Left renal cortex interstitium (tissue), 4 donors: ENCODE data around the gene CATSPERB. TPM values are rescaled to one million over a fixed set of nuclear protein-coding genes. Genes with fewer than 3 reads are reported as not detected.
"Not testable (repeated sequence)": the region's sequence is repeated elsewhere in the genome, so short reads cannot be mapped to it uniquely, and the experiment has no call there.

Experiments
- DNase-seq, 4 donors: peaks; one replicate each; pipeline ENCODE4 v3.0.0-alpha.2; 2013; ENCODE audit warnings: low read depth in 4 of 4, low spot score in 2 of 4, missing footprints in 1 of 4
- polyA plus RNA-seq, 4 donors: library from polyadenylated mRNA; unstranded; fragments of 120-200 nt; gene quantifications; one replicate each; pipeline ENCODE4 v1.2.1, GENCODE V29; 2013; ENCODE audit not compliant: insufficient read length in 4 of 4

CATSPERB gene
- polyA plus RNA-seq, 4 donors = 0.16 to 0.88 (median 0.67) TPM

DNA sequence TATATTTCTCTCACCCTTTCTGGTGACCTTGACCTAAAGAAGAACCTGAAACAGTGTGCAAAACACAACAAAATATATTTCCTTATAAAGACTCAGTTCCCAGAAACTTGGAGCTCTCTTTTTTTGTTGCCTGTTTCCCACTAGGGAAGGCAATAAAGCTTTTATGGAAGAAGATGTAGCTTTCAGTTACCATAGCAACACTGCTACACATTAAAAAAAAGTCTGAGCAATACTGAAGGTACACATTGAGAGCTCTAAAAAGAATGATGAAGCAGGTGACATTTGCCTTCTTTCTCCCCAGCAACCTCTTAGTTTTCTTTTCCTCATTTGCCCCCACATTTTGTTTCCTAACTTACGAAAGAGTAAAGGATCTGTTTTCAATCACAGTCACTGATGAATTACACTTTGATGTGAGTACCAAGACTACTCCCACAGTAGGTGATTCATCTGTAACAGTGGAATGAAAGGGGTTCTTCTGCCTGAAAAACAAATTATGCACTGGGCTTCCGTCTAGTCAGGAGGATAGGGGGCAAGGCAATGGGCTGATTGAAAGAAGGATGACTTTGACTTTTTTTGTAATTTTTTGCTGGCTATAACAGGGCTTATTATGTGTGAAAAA is 1.1 kb upstream of the CATSPERB start:
- no peak for DNase-seq

DNA sequence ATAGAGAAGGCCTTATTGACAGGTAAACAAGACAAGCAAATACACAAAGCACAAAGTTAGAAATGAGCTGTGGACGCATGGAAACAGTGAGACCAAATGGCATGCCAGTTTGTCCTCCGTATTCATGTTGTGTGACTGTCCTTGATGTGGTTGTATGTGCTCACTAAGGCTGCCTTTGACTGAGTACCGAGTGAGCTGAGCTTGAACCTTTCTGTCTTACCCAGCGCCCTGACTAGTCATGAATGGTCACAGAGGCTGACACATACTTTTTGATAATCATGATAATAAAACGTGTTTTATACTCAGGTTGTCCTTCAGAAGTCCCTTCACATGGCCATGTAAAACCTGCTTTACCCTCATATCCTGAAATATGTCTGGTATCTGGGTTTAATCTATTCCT is 553 bp upstream of the CATSPERB start:
- DNase-seq = no peak

DNA sequence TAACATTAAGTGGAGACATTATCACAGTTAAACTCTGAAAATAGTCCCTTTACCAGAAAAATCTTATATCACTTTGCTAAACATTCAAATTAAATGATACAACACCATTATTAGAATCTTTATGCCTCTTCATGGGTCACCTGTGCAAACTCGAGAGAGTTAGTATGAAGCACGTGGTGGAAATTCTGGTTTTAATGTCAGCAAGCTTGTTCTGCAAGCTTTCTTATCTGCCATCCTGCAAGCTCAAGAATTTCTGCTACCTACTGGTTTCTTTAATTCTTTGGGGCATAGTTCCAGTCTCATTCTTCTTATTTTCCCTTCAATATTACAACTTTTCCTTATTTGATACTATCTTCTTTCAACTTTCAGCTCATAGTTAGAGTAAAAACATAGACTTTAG is 868 bp downstream of the CATSPERB start:
- no peak for DNase-seq

GRCh38 chr14:91729756-91730155 is 2.1 kb downstream of the CATSPERB start:
- no peak for DNase-seq

DNA sequence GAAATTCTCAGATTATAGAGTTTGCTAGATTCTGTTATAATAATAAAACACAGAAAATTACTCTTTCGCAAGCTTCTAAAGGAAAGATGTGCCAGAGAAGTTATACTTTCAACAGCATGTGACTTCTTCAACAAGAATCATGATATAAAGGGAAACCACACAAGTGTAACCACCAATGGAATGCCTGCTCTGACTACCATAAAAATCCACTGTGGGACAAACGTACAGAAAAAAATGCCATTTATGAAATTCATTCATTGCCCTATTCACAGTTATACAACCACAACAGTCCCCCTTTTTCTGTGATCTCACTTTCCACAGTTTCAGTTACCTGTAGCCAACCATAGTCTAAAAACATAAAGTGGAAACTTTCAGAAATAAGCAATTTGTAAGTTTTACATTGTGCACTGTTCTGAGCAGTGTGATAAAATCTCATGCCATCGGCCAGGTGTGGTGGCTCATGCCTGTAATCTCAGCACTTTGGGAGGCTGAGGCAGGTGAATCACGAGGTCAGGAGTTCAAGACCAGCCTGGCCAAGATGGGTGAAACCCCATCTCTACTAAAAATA is 3.2 kb downstream of the CATSPERB start:
- no peak for DNase-seq

DNA sequence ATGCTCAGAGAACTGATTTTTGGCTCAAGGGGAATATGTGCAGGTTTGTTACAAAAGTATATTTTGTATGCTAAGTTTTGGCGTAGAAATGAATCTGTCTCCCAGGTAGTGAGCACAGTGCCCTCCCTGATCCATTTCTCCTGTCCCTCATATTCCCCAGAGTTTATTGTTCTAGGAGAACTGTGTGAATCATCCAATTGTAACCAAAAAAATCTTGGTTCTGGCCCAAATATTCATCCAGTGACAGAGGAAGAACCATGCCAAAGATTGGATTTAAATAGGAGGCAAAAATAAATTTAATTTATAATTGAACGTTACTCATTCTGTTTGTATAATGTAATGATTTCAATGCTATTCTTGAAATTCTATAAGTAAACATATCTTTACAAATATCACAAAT is 4.8 kb downstream of the CATSPERB start:
- no peak for DNase-seq

DNA sequence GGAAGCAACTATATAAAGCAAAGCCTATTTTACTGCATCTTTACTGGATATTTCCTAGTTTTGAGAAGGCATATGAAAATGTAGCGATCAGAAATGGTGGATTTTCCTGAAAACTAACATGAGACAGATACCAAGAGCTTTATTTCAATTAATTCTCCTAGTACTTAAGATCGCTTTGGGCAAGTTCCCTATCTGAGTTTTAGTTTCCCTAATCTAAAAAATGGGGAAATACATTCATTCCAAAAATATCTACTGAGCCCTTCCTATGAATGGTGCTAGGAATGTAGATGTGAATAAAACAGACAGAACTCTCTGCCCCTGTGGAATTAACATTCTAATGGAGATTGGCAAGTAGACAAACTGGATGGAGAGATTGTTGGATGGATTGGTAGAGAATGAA is 8.4 kb downstream of the CATSPERB start:
- DNase-seq = no peak

GRCh38 chr14:91722386-91722785 is 9.5 kb downstream of the CATSPERB start:
- DNase-seq = no peak

- DNase-seq = no peak
These were observed 12.0 kb downstream of the CATSPERB start for GRCh38 chr14:91719839-91720238.

- DNase-seq = no peak
These were observed 14.9 kb downstream of the CATSPERB start for GRCh38 chr14:91716999-91717398.

DNA sequence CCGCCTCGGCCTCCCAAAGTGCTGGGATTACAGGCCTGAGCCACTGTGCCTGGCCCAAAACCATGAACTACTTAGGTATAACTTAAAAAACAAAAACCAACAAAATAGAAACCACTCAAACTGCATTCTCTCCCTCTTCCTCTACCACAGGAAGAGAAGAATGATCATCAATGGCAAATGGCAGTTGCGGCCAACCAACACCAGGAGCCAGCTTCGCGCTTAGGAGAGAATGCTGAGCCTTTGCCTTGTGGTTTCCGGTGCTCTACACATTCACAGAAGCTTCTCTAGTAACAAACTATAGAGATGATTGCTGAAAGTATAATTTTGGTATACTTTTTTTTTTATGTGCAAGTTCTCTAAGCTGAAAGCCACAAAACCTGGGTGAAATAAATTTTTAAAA is 17.1 kb downstream of the CATSPERB start:
- DNase-seq = no peak

GRCh38 chr14:91708795-91709194 is 23.1 kb downstream of the CATSPERB start:
- DNase-seq = no peak

DNA sequence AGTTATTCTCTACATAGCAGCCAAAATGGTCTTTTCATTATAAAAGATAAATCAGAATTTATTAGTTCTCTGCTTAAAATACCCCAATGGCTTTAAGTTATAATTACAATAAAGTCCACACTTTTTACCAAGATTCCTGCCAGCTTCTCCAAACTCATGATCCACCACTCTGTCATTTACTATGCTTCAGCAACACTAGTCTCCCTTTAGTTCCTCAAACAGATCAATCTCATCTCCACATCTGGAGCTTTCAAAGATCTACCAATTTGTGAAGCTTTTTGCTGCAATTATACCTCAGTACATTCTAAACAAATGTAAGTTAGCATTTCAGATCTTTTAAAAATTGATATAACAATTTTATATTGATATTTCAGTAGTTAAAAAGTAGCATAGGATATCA is 24.9 kb downstream of the CATSPERB start:
- DNase-seq = no peak

DNA sequence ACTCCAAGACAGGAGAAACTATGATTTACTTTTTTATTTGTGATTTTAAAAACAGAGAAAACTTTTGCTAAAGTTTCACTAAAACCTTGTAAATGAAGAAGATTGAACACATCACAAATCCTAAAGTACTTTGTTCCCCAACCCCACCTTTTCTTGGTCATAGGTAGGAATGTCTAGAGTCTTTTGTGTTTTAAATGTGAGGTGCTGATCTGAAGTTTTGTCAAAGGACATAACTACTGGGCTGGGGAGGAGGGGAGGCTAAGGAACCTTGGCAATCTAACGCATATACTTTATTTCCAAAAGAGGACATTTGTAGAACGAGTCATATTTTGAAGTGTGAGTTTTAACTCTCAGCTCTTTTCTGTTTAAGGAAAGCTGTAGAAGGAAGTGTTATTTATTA is 37.2 kb downstream of the CATSPERB start:
- no peak for DNase-seq

DNA sequence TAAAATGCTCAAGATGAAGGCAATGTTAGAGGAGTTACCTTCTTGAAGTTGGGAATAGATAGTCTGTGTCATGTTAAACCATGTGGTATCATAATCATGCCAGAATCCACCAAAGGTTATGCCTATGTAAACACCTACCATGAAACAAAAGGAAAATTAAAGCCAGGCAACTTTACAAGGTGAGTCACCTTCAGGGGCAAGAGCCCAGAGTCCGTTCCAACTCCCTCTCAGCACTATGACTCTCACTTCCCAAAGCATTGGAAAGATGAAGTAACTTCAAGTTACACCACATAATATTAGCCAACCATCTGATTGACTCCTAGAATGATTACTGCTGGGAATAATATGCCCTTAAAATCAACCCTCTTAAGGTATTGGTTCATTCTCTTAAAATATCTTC is 38.5 kb downstream of the CATSPERB start:
- no peak for DNase-seq

DNA sequence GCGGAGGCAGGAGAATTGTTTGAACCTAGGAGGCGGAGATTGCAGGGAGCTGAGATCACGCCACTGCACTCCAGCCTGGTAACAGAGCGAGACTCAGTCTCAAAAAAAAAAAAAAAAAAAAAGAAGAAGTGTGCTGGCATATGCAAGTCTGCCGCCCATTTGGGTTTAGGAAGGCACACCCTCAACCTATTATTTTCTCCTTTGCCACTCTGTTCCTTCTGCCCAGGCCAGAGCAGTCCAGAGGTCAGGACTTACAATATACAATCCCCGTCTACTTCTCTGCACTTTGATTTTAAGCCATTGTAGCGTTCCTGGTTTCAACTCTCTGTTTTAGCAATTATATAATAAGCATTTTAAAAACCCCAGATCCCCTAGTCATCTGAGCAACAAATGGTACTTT is 39.8 kb downstream of the CATSPERB start:
- no peak for DNase-seq

DNA sequence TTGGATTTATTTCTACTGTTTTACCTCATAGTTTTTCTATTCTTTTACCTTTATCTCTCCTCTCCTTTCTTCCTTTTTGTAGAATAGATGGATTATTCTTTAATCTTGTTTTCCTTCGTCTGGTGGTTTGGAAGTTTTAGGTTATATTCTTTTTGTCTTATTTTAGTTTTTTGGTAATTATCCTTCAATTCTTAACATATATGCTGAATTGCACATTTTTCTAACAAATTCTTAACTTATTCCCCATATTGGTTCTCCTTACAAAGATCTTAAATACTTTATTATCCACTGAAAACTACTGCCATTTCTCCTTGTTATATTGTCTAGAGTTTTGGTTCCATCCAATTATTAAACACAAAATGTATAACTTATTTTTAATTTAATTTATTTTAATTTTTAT is 42.3 kb downstream of the CATSPERB start:
- no peak for DNase-seq

GRCh38 chr14:91687436-91687835 is 44.5 kb downstream of the CATSPERB start:
- not testable (repeated sequence) for DNase-seq

GRCh38 chr14:91685600-91685999 is 46.3 kb downstream of the CATSPERB start:
- DNase-seq = no peak

DNA sequence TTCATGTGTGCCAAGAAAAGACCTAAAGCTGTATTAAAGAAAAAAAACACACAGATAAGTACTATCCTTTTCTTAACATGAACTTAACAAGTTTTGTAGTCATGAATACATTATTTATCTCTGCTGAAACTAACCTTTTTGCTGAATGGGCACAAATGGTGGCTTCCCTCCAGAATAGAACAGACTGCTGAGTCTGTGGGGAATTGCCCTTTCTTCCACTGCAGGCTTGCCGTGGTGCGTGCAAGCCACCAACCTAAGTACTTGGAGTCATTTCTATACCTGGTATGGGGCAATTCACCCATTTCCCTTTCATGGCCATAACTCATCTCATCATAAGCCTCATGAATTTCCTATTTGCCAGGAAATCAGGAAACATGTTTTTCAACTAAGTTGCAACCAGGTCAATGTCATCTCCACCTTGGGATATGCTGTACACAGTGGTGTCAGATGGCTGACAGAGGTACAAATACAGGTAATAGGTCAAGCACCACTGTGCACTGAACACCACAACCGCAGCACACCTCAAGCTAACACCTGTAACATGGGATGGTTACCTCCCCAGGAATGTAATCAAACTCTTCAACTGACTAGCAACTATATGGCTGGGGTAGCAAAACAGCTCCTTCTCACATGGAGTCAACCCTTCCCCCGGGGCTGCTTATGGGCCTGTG is 49.9 kb downstream of the CATSPERB start:
- no peak for DNase-seq

- DNase-seq = no peak
These were observed 50.8 kb downstream of the CATSPERB start for GRCh38 chr14:91681118-91681517.

GRCh38 chr14:91679273-91679672 is 52.6 kb downstream of the CATSPERB start:
- DNase-seq = no peak
